Right ventricle myocardium superior (tissue), 1 donor: ENCODE results near the gene ZNF385A. TPM values are rescaled to one million over a fixed set of nuclear protein-coding genes. Genes with fewer than 3 reads are reported as not detected.

Experiments
- microRNA-seq: library from miRNA; unstranded; fragments of <30 nt; microRNA quantifications from one replicate; pipeline ENCODE4 v1.2.0, GENCODE V29; 2020
- total RNA-seq: library from RNA; stranded (reverse); fragmentation: NEBNext Ultra II Directional; extraction: Animal tissue kit (Norgen Biotek cat#: 25700); gene quantifications from one replicate; pipeline ENCODE4 v1.2.1, GENCODE V29; 2021
- donor health status: DM: no; HTN: yes; CAD: no; lungs with severe emphysema.

Gene ZNF385A
- total RNA-seq, 1 donor from 2014 or later = 10.7 TPM

Small RNA genes lying within 50 kb of the gene (microRNA-seq; reads per million reads assigned to microRNA genes)
- gene MIR148B = 146 reads per million, percentile 57 among the genes with 10 or more reads in this experiment

Other genes with a start within 250 kb of the ZNF385A start
- 16.5 TPM for gene SMUG1, start 195.7 kb downstream of the ZNF385A start, total RNA-seq
- gene CBX5, start 104.6 kb downstream of the ZNF385A start, total RNA-seq = 41.0 TPM
- 389 TPM for gene HNRNPA1, start 104.0 kb downstream of the ZNF385A start, total RNA-seq
- gene NFE2, start 83.7 kb downstream of the ZNF385A start, total RNA-seq = 0.40 TPM
- gene COPZ1, start 59.6 kb downstream of the ZNF385A start, total RNA-seq = 116 TPM
- gene GPR84, start 20.2 kb downstream of the ZNF385A start, total RNA-seq = not detected
- gene ITGA5, start 34.5 kb upstream of the ZNF385A start, total RNA-seq = 51.6 TPM
- gene GTSF1, start 88.9 kb upstream of the ZNF385A start, total RNA-seq = not detected
- gene NCKAP1L, start 113.0 kb upstream of the ZNF385A start, total RNA-seq = 7.4 TPM
- gene PDE1B, start 164.9 kb upstream of the ZNF385A start, total RNA-seq = 2.4 TPM
- gene PPP1R1A, start 203.9 kb upstream of the ZNF385A start, total RNA-seq = 192 TPM